Measurements from ENCODE around the gene DPH7.

DPH7 gene

GRCh38 chr9:137613259-137613658 is 34.5 kb upstream of the DPH7 start:
- no peak for ATAC-seq
- TF ChIP-seq ARNTL (CRISPR knock-in tag; IDR thresholded peaks at IDR 0.05; ENCODE audit: borderline replicate concordance, low read depth) (no peak), CREB5 (CRISPR knock-in tag; IDR thresholded peaks at IDR 0.05; ENCODE audit: low read depth) (no peak), ZC3H10 (CRISPR knock-in tag; IDR thresholded peaks at IDR 0.05) (no peak), PPARA (CRISPR knock-in tag; IDR thresholded peaks at IDR 0.05; ENCODE audit: borderline replicate concordance) (no peak), GLIS3 (CRISPR knock-in tag; IDR thresholded peaks at IDR 0.05) (no peak), CSRNP3 (CRISPR knock-in tag; IDR thresholded peaks at IDR 0.05) (no peak), TOX (CRISPR knock-in tag; IDR thresholded peaks at IDR 0.05; ENCODE audit: borderline replicate concordance) (no peak), ZFP30 (CRISPR knock-in tag; IDR thresholded peaks at IDR 0.05) (no peak), ESRRG (CRISPR knock-in tag; IDR thresholded peaks at IDR 0.05) (no peak), POU6F1 (CRISPR knock-in tag; IDR thresholded peaks at IDR 0.05; ENCODE audit: borderline replicate concordance, low read depth) (no peak)

- ATAC-seq, result peak; percentile 3; the same call in 2 of the 3 replicates
- TF ChIP-seq PPARA (CRISPR knock-in tag; IDR thresholded peaks at IDR 0.05; ENCODE audit: borderline replicate concordance) (no peak), ZNF565 (CRISPR knock-in tag; conservative IDR thresholded peaks at IDR 0.05; ENCODE audit: low read depth) (no peak), TSHZ2 (CRISPR knock-in tag; IDR thresholded peaks at IDR 0.05) (no peak), ZNF8 (CRISPR knock-in tag; IDR thresholded peaks at IDR 0.05) (no peak), RARB (CRISPR knock-in tag; IDR thresholded peaks at IDR 0.05) (no peak), ZNF70 (CRISPR knock-in tag; IDR thresholded peaks at IDR 0.05) (no peak), ZFP3 (CRISPR knock-in tag; IDR thresholded peaks at IDR 0.05) (no peak), GLIS3 (CRISPR knock-in tag; IDR thresholded peaks at IDR 0.05) (no peak), ISL1 (CRISPR knock-in tag; IDR thresholded peaks at IDR 0.05) (no peak)
These were observed 34.0 kb upstream of the DPH7 start for GRCh38 chr9:137612741-137613142.

- ATAC-seq, result peak; percentile 87
- TF ChIP-seq GLIS3 (CRISPR knock-in tag; IDR thresholded peaks at IDR 0.05) (no peak), SNAI2 (CRISPR knock-in tag; IDR thresholded peaks at IDR 0.05) (no peak), ZNF8 (CRISPR knock-in tag; IDR thresholded peaks at IDR 0.05) (no peak), ARNTL (CRISPR knock-in tag; IDR thresholded peaks at IDR 0.05; ENCODE audit: borderline replicate concordance, low read depth) (no peak), TSHZ2 (CRISPR knock-in tag; IDR thresholded peaks at IDR 0.05) (no peak), PPARA (CRISPR knock-in tag; IDR thresholded peaks at IDR 0.05; ENCODE audit: borderline replicate concordance) (no peak), BACH2 (CRISPR knock-in tag; IDR thresholded peaks at IDR 0.05; ENCODE audit: borderline replicate concordance) (no peak), ZC3H10 (CRISPR knock-in tag; IDR thresholded peaks at IDR 0.05) (no peak), OSR1 (CRISPR knock-in tag; IDR thresholded peaks at IDR 0.05) (no peak), PATZ1 (CRISPR knock-in tag; IDR thresholded peaks at IDR 0.05; ENCODE audit: borderline replicate concordance) (no peak), RARB (CRISPR knock-in tag; IDR thresholded peaks at IDR 0.05) (no peak), ISL1 (CRISPR knock-in tag; IDR thresholded peaks at IDR 0.05) (no peak), TOX (CRISPR knock-in tag; IDR thresholded peaks at IDR 0.05; ENCODE audit: borderline replicate concordance) (no peak), ZNF70 (CRISPR knock-in tag; IDR thresholded peaks at IDR 0.05) (no peak), CSRNP3 (CRISPR knock-in tag; IDR thresholded peaks at IDR 0.05) (no peak)
These were observed 33.2 kb upstream of the DPH7 start for GRCh38 chr9:137611623-137612609.
